Esophagus squamous epithelium (tissue), 4 donors: ENCODE measurements around the gene MAMDC4.

Experiments used
- POLR2A ChIP-seq, 4 donors: fragments of 450-650 bp; IDR thresholded peaks; one replicate each; pipeline ENCODE4 v1.6.1; 2017; ENCODE audit warnings: antibody characterized with exemption in 4 of 4, mild to moderate bottlenecking in 4 of 4, moderate library complexity in 3 of 4
- TF ChIP-seq, protein P1 (sequence below), 6 experiments: fragments of 450-650 bp in 4 of 6; fragments of 200-600 bp in 2 of 6; sonication (generic) in 2 of 6; IDR thresholded peaks; one replicate each; pipeline ENCODE4 v1.5.1; 2016 to 2019; ENCODE audit warnings: antibody characterized with exemption in 6 of 6, mild to moderate bottlenecking in 4 of 6, moderate library complexity in 4 of 6

DNA sequence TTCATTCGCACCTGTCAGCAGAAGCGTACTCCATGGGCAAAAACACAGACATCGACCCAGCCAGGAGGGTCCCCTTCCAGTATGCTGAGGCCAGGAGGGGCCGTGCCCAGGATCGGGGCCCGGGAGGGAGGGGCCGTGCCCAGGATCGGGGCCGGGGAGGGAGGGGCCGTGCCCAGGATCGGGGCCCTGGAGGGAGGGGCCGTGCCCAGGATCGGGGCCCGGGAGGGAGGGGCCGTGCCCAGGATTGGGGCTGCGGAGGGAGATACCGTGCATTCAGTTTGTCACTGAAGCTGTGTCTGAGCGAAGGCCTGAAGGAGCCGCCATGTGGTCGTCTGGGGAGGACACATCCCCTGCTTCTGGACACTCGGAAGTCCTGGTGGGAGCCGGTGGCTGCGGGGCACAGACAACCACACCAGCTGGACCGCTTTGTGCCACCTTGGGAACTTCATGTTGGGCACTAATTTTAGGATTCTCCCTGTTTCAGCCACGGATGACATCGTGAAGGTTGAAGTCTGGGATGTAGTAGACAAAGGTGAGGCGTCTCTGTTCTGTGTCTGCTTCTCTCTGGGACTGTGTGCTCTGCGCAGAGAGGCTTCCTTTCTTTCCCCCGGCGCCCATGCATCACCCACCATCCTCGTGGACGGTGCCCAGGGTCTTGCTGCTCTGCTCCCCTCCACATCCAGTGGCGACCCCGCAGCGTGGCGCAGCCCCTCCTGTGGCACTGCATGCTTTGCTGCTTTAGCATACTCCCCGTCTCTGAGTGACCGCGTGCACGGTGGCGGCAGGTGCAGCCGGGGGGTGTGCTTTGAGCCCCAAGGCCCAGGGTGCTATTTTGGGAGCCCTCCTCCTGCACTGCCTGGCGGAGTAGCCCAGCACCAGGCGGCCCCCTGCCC lies 26.6 kb upstream of the MAMDC4 start:
- TF ChIP-seq POLR2A (IDR thresholded peaks at IDR 0.05), result no peak
- TF ChIP-seq, protein P1, sequence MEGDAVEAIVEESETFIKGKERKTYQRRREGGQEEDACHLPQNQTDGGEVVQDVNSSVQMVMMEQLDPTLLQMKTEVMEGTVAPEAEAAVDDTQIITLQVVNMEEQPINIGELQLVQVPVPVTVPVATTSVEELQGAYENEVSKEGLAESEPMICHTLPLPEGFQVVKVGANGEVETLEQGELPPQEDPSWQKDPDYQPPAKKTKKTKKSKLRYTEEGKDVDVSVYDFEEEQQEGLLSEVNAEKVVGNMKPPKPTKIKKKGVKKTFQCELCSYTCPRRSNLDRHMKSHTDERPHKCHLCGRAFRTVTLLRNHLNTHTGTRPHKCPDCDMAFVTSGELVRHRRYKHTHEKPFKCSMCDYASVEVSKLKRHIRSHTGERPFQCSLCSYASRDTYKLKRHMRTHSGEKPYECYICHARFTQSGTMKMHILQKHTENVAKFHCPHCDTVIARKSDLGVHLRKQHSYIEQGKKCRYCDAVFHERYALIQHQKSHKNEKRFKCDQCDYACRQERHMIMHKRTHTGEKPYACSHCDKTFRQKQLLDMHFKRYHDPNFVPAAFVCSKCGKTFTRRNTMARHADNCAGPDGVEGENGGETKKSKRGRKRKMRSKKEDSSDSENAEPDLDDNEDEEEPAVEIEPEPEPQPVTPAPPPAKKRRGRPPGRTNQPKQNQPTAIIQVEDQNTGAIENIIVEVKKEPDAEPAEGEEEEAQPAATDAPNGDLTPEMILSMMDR (IDR thresholded peaks at IDR 0.05), result no peak
